Heart left ventricle (tissue), 16 donors: Measurements from ENCODE around the gene PLA2G2F. TPM values are rescaled to one million over a fixed set of nuclear protein-coding genes. Genes with fewer than 3 reads are reported as not detected.

ENCODE experiments used
- ATAC-seq, 4 donors: fragments of 200-7000 bp; cut with Tn5 transposase; one replicate each; pipeline ENCODE4 v1.9.1; 2020 to 2022; ENCODE audit warnings: moderate library complexity in 4 of 4, mild to moderate bottlenecking in 3 of 4, moderate number of reproducible peaks in 1 of 4
- DNase-seq, 5 donors: peaks; one replicate each; pipeline ENCODE4 v3.0.0-alpha.2; 2020
- H3K27ac ChIP-seq, 12 donors: fragments of 200-600 bp; sonication (generic) in 4 of 12; one replicate each; pipeline versions ENCODE4 v1.5.0 to v1.8.0; 2016 to 2022; ENCODE audit warnings: mild to moderate bottlenecking in 2 of 12
- H3K27me3 ChIP-seq, 9 donors: fragments of 200-600 bp; sonication (generic) in 2 of 9; one replicate each; pipeline versions ENCODE4 v1.5.1 to v1.8.0; 2016 to 2022; ENCODE audit warnings: mild to moderate bottlenecking in 3 of 9
- H3K36me3 ChIP-seq, 9 donors: fragments of 200-600 bp; sonication (generic) in 2 of 9; one replicate each; pipeline versions ENCODE4 v1.5.0 to v1.8.0; 2018 to 2022; ENCODE audit warnings: mild to moderate bottlenecking in 2 of 9
- H3K4me1 ChIP-seq, 12 donors: fragments of 200-600 bp; sonication (generic) in 4 of 12; one replicate each; pipeline versions ENCODE4 v1.5.0 to v1.8.0; 2016 to 2022; ENCODE audit warnings: mild to moderate bottlenecking in 3 of 12
- H3K4me3 ChIP-seq, 12 donors: fragments of 200-600 bp; sonication (generic) in 4 of 12; one replicate each; pipeline versions ENCODE4 v1.5.0 to v1.8.0; 2017 to 2022; ENCODE audit warnings: mild to moderate bottlenecking in 9 of 12, moderate library complexity in 4 of 12
- H3K9me3 ChIP-seq, 12 donors: fragments of 200-600 bp; sonication (generic) in 4 of 12; one replicate each; pipeline versions ENCODE4 v1.5.0 to v1.8.0; 2016 to 2022; ENCODE audit warnings: mild to moderate bottlenecking in 1 of 12
- POLR2A ChIP-seq, 2 donors: fragments of 450-650 bp; IDR thresholded peaks; one replicate each; pipeline ENCODE4 v1.6.1; 2017; ENCODE audit warnings: antibody characterized with exemption in 2 of 2, mild to moderate bottlenecking in 2 of 2, moderate library complexity in 2 of 2
- WGBS, 4 donors: extraction: QIAGEN DNeasy Blood & Tissue Kit in 2 of 4; methylation state at CpG; one replicate each; pipeline versions ENCODE4 v1.1.5 to v1.1.7; 2013 to 2018; 5-methylcytosine and 5-hydroxymethylcytosine counted together
- intact Hi-C, 10 donors: fragments of 100-400 bp; cut with DNase I; formaldehyde crosslinking; loops; one replicate each; pipeline versions ENCODE4 v1.11.1 to v1.14.2; 2022
- polyA plus RNA-seq, 2 donors: library from polyadenylated mRNA; stranded (reverse); fragments of 200-250 nt; gene quantifications; one replicate each; pipeline ENCODE4 v1.2.3, GENCODE V29; 2013
- total RNA-seq, 9 donors: library from RNA; depleted of rRNA in 2 of 9; stranded (reverse); fragments of >200 nt in 2 of 9; fragmentation: NEBNext Ultra II Directional in 3 of 9; extraction: Animal tissue kit (Norgen Biotek cat#: 25700) in 3 of 9; gene quantifications; one replicate each; pipeline versions ENCODE4 v1.1.0 to v1.2.4, GENCODE V29; 2016 to 2023
- TF ChIP-seq, protein P1 (sequence below), 12 donors: fragments of 200-600 bp; sonication (generic) in 4 of 12; IDR thresholded peaks; one replicate each; pipeline versions ENCODE4 v1.5.0 to v1.8.0; 2018 to 2022; ENCODE audit warnings: antibody characterized with exemption in 12 of 12, mild to moderate bottlenecking in 5 of 12
- donor health status: ischemic (EF 13 %, LVEDD 7.1; RV severe dilation, severe dysfunction).
- donor health status: healthy with polysubstance abuse.
- donor health status: DM: no; HTN: yes; CAD: no.
- donor health status: DM: no; HTN: no; CAD: no.
- donor health status: ischemic (EF 25% LVEDD 6.9; RV normal size, moderate dysfunction).
- donor health status: ischemic (EF 25% LVEDD 5.7; RV mildly dilated, moderate dysfunction).
- donor health status: healthy.
- donor health status: DM: yes; HTN: yes; CAD: no.
- donor health status: ischemic (EF 35%, LVEDD 5.7; RV mildly dilated, moderate dysfunction).
- donor health status: nonischemic (EF 11% LVEDD 7.7; RV severe dilation, severe dysfunction).
- donor health status: DM: yes; HTN: yes; CAD: no.
- donor health status: PGD.
- donor health status: ischemic (EF 29% LVEDD 5.4; RV normal size, mild dysfunction).
- donor health status: nonischemic (EF 23%, LVEDD 6.1; RV moderate dilation, normal function).

PLA2G2F gene
- total and polyA plus RNA-seq, 11 donors = not detected

DNA sequence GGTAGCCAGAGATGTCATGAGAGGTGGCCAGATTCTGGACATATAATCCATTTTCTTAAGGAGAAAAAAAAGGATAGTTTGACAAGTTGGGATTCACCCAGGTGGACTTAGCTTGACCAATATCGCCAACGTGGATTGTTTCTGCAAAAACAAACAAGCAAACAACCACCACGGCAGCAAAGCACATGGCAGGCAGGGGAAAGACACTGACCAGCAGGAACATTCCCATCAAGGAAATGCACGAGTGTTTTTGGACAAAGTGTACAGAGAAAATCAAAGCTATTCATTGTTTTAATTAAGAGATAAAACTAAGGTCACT, 56.3 kb downstream of the PLA2G2F start:
- H3K36me3 ChIP-seq = no peaks in the 10 kb centered on the region
- no peak for DNase-seq
- WGBS, 4 donors = 67 to 73% (median 69%) methylated on average over 4 of the region's 4 CpGs
- no peaks in the 10 kb centered on the region for H3K9me3 ChIP-seq
- peaks cover 0 to 31% (median 0%) of the 10 kb centered on the region in 9 donors for H3K27me3 ChIP-seq
- H3K27ac ChIP-seq = peak overlapping the region in 1 of 12 donors; percentile 69
- TF ChIP-seq, protein P1, sequence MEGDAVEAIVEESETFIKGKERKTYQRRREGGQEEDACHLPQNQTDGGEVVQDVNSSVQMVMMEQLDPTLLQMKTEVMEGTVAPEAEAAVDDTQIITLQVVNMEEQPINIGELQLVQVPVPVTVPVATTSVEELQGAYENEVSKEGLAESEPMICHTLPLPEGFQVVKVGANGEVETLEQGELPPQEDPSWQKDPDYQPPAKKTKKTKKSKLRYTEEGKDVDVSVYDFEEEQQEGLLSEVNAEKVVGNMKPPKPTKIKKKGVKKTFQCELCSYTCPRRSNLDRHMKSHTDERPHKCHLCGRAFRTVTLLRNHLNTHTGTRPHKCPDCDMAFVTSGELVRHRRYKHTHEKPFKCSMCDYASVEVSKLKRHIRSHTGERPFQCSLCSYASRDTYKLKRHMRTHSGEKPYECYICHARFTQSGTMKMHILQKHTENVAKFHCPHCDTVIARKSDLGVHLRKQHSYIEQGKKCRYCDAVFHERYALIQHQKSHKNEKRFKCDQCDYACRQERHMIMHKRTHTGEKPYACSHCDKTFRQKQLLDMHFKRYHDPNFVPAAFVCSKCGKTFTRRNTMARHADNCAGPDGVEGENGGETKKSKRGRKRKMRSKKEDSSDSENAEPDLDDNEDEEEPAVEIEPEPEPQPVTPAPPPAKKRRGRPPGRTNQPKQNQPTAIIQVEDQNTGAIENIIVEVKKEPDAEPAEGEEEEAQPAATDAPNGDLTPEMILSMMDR (IDR thresholded peaks at IDR 0.05) = peak in 2 of 12 donors; percentile 3 to 26
- no peak for TF ChIP-seq POLR2A (IDR thresholded peaks at IDR 0.05)
- ATAC-seq = no peak
- H3K4me3 ChIP-seq = no peak overlapping the region
- intact Hi-C loops = loop anchor here in 8 of 10 donors (1.0 to 10.0 kb wide), 9 partner anchors 43 to 281 kb away; partner anchors contain the start of gene PLA2G2A (in 3 of the 8)
- peaks cover 0 to 15% (median 3%) of the 10 kb centered on the region in 12 donors for H3K4me1 ChIP-seq

DNA sequence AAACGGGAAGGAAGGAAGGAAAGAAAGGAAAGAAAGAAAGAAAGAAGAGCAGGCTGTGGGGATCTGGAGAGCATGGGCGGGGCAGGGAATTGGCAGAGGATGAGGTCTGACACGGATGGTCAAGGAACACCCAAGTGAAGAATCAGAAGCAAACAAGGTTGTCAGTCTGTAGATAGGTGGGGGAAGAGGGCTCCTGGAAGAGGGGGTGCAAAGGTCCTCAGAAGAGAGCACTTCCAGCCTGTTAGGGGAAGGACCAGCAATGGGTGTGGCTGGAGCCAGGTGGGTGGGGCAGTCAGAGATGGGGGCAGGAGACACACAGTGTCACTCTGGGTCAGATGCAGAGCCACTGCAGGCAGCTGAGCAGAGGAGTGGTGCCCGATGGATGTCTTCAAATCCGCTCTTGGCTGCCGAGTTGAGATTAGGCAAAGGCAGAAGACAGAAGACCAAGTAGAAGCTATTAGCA, 58.2 kb downstream of the PLA2G2F start:
- ATAC-seq = no peak
- 67 to 72% (median 68%) methylated on average over 6 of the region's 6 CpGs for WGBS, 4 donors
- no peak overlapping the region for H3K4me3 ChIP-seq
- H3K9me3 ChIP-seq = no peaks in the 10 kb centered on the region
- H3K27ac ChIP-seq = no peak overlapping the region
- peaks cover 0 to 15% (median 3%) of the 10 kb centered on the region in 12 donors for H3K4me1 ChIP-seq
- DNase-seq = no peak
- TF ChIP-seq, protein P1 (IDR thresholded peaks at IDR 0.05) = no peak
- TF ChIP-seq POLR2A (IDR thresholded peaks at IDR 0.05) = no peak
- peaks cover 0 to 24% (median 0%) of the 10 kb centered on the region in 9 donors for H3K27me3 ChIP-seq
- H3K36me3 ChIP-seq = no peaks in the 10 kb centered on the region
- intact Hi-C loops = loop anchor here in 7 of 10 donors (2.0 to 10.0 kb wide), 5 partner anchors 95 to 283 kb away; partner anchors contain the start of gene PLA2G2A (in 3 of the 7)

DNA sequence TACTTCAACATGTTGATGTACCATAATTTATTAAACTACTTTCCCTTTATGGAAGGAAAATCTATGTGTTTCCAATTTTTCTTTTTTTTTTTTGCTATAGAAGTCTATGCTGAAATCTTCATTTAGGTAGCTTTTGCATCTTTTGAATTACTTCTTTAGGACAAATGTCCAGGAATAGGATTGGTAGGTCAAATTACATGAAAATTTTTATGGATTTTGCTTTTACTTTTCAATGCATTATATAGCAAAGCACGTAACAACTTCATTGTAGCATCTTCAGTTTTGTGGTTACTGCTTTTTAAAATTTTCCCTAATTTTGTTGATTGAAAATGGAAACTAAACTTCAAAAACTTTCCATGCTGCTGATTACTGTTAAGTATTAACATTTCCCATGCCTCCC, 59.2 kb downstream of the PLA2G2F start:
- WGBS, 4 donors = 82 to 94% (median 92%) methylated on average over 1 of the region's 1 CpG
- intact Hi-C loops = loop anchor here in 7 of 10 donors (5.0 to 10.0 kb wide), 4 partner anchors 96 to 283 kb away; partner anchors contain the start of gene PLA2G2A (in 3 of the 7)
- TF ChIP-seq, protein P1 (IDR thresholded peaks at IDR 0.05) = no peak
- TF ChIP-seq POLR2A (IDR thresholded peaks at IDR 0.05) = no peak

DNA sequence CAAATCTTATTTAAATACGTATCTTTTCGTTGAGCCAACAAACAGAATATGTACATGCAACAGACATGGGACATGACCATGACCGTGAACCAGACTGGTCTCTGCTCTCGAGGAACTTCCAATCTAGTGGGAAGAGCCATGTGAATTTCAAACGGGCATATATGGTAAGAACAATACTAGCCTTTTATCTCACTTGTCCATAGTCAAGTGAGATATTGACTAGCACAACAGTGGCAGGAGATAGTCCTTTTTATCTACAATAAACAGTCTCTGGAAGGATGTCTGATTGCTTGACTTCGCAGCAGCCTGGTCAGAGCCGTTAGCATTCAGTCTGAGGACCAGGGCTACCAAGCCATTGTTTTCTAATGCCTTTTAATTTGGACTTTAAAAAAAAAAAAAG, 59.8 kb downstream of the PLA2G2F start:
- Histone ChIP-seq H3K27me3 (peaks cover 0 to 22% (median 0%) of the 10 kb centered on the region in 9 donors), H3K4me1 (peaks cover 0 to 12% (median 3%) of the 10 kb centered on the region in 12 donors), H3K27ac (no peak overlapping the region), H3K36me3 (no peaks in the 10 kb centered on the region), H3K9me3 (no peaks in the 10 kb centered on the region), H3K4me3 (no peak overlapping the region)
- TF ChIP-seq, protein P1 (IDR thresholded peaks at IDR 0.05) = no peak
- no peak for TF ChIP-seq POLR2A (IDR thresholded peaks at IDR 0.05)
- intact Hi-C loops = loop anchor here in 7 of 10 donors (5.0 to 10.0 kb wide), 4 partner anchors 97 to 284 kb away; partner anchors contain the start of gene PLA2G2A (in 3 of the 7)
- WGBS, 4 donors = 58 to 64% (median 62%) methylated on average over 7 of the region's 7 CpGs
- DNase-seq (no peak), ATAC-seq (no peak)

More for the DNA sequence above, 59.2 kb downstream of the PLA2G2F start:
- H3K4me1 ChIP-seq = peaks cover 0 to 12% (median 3%) of the 10 kb centered on the region in 12 donors
- no peak overlapping the region for H3K27ac ChIP-seq
- H3K36me3 ChIP-seq = no peaks in the 10 kb centered on the region
- H3K4me3 ChIP-seq = no peak overlapping the region
- H3K9me3 ChIP-seq = no peaks in the 10 kb centered on the region
- DNase-seq (no peak), ATAC-seq (no peak)
- peaks cover 0 to 22% (median 0%) of the 10 kb centered on the region in 9 donors for H3K27me3 ChIP-seq
